Mucosa of rectum (tissue), 2 donors: Measurements from ENCODE around the gene NRDE2.

Source experiments
- H3K27ac ChIP-seq, 2 donors: one replicate each; pipeline ENCODE4 v1.7.0; 2013; ENCODE audit warnings: inconsistent platforms in 2 of 2, low read depth in 2 of 2, low read length in 2 of 2
- H3K27me3 ChIP-seq, 2 donors: one replicate each; pipeline ENCODE4 v1.7.0; 2013; ENCODE audit warnings: low read length in 2 of 2; ENCODE audit not compliant: control insufficient read depth in 2 of 2, insufficient read depth in 2 of 2
- H3K36me3 ChIP-seq, 2 donors: one replicate each; pipeline ENCODE4 v1.7.0; 2013; ENCODE audit warnings: low read length in 2 of 2; ENCODE audit not compliant: control insufficient read depth in 2 of 2, insufficient read depth in 2 of 2
- H3K4me1 ChIP-seq, 2 donors: one replicate each; pipeline ENCODE4 v1.7.0; 2013; ENCODE audit warnings: low read length in 2 of 2, mild to moderate bottlenecking in 1 of 2; ENCODE audit not compliant: control insufficient read depth in 2 of 2, insufficient read depth in 2 of 2
- H3K4me3 ChIP-seq, 2 donors: one replicate each; pipeline ENCODE4 v1.7.0; 2013; ENCODE audit warnings: low read length in 2 of 2
- H3K9ac ChIP-seq, 2 donors: one replicate each; pipeline ENCODE4 v1.7.0; 2013; ENCODE audit warnings: low read length in 2 of 2, low read depth in 1 of 2, mild to moderate bottlenecking in 1 of 2
- H3K9me3 ChIP-seq, 2 donors: one replicate each; pipeline ENCODE4 v1.7.0; 2013; ENCODE audit warnings: low read length in 2 of 2; ENCODE audit not compliant: control insufficient read depth in 2 of 2
- donor health status: healthy.
- donor health status: Normal muscosa, but diverticular disease.

NRDE2 gene

DNA sequence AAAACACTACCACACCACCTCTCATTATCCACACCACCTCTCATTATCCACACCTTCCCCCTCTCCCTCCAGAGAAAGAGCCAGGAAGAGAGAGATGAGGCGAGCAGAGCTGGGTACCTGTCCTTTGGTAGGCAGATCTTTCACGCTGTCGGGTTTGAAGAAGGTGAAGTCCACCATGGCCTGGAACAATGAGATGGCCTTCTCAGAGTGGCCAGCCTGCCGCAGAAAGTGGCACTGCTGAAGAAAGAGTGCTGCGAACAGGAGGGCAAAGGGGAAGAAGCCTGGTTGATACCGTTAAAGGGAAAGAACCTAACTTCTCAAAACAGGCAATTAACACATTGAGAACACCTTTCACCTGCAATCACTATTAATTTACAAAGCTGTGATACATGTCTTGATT lies 30.6 kb downstream of the NRDE2 start:
- Histone ChIP-seq H3K36me3 (peaks cover 18 to 40% of the 10 kb centered on the region in 2 donors), H3K27me3 (no peaks in the 10 kb centered on the region), H3K9ac (no peak overlapping the region), H3K27ac (no peak overlapping the region), H3K4me1 (peaks cover 14 to 22% of the 10 kb centered on the region in 2 donors), H3K4me3 (no peak overlapping the region), H3K9me3 (no peaks in the 10 kb centered on the region)

DNA sequence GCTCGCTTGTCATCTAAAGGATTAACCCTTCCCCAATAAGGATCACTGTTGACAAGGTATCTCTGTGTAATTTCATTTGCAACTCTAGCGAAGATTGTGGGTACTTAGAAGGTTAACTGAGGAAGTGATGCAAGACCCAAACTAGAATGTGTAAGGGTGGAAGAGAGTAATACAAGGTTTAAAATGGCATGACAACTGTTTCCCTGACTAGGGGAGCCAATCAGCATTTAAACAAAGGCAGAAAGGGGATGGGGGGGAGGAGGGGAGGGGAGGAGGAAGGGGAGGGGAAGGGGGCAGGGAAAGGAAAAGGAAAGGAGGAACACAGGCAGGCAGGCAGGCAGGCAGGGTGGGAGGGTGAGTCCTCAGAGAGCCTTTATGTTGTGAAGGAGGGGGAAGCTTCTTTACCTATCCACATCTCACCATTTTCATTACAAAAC lies 31.1 kb downstream of the NRDE2 start:
- H3K36me3 ChIP-seq: peaks cover 22 to 38% of the 10 kb centered on the region in 2 donors
- H3K4me1 ChIP-seq: peaks cover 14 to 22% of the 10 kb centered on the region in 2 donors
- H3K27me3 ChIP-seq: no peaks in the 10 kb centered on the region
- no peak overlapping the region for H3K9ac ChIP-seq
- no peak overlapping the region for H3K27ac ChIP-seq
- no peaks in the 10 kb centered on the region for H3K9me3 ChIP-seq
- H3K4me3 ChIP-seq: no peak overlapping the region

DNA sequence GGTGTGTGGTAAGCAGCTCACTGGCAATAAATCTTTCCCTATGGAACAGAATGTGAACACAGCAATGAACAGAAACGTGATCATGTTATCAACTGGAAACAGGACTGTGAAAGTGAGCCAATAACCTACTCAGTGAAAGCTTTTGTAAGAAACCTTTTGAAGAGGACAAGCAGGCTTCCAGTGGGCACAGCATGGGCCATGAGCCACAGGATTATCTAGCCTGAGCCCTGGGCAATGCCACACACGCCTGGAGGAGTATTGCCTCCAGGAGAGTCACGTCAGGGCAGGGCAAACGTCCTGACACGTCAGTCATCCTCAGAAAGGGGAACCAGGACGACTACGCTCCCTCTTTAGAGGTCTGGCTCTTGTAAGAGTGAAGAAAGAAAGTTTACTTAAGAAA lies 32.3 kb downstream of the NRDE2 start:
- Histone ChIP-seq H3K9ac (no peak overlapping the region), H3K27me3 (no peaks in the 10 kb centered on the region), H3K36me3 (peaks cover 25 to 38% of the 10 kb centered on the region in 2 donors), H3K27ac (no peak overlapping the region), H3K4me1 (peaks cover 14 to 22% of the 10 kb centered on the region in 2 donors), H3K4me3 (no peak overlapping the region), H3K9me3 (no peaks in the 10 kb centered on the region)

DNA sequence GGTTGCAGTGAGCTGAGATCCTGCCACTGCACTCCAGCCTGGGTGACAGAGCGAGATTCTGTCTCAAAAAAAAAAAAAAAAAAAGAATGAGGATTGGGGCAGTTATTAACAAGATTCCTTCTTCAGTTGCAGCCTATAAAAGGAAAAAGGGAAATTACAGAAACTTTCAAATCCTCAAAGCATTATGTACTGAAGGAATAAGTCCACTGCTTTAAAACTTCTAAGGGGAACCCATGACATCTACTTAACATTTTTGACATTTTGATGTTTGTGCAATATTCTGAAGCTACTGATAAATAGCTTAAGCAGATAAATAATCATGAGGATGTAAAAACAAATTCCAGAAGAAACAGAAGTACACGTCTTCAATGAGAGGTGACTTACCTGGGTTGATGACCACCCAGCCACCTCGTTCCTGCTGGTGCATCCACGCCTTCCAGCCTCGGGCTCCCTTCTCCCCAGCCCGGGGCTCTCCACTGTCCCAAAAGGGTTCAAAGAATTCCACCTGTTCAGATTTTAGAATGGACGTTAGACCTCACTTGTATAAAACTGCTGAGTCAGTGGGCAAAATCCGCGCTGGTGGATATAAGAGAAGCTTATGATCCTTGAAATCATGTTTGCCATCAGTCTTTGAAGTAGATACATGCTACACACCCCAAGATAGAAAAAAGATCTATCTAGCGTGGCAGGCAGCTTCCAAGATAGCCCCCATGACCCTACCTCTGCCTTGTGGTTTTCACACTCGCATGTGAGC lies 33.7 kb downstream of the NRDE2 start:
- Histone ChIP-seq H3K4me3 (no peak overlapping the region), H3K27ac (no peak overlapping the region), H3K36me3 (peaks cover 24 to 31% of the 10 kb centered on the region in 2 donors), H3K27me3 (no peaks in the 10 kb centered on the region), H3K9ac (no peak overlapping the region), H3K9me3 (no peaks in the 10 kb centered on the region), H3K4me1 (peaks cover 10 to 11% of the 10 kb centered on the region in 2 donors)

DNA sequence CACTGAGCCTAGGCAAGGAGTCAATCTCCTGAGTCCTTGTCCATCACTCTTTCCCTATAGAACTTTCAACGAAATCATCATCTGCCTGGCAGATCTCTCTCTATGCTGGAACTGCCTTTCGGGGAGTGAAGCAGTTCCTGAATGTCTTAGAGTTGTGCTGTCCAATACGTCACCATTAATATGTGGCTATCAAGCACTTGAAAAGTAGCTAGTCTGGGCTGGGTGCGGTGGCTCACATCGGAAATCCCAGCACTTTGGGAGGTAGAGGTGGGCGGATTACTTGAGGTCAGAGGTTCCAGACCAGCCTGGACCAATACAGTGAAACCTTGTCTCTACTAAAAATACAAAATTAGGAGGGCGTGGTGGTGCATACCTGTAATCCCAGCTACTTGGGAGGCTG lies 35.1 kb downstream of the NRDE2 start:
- no peak overlapping the region for H3K27ac ChIP-seq
- H3K9me3 ChIP-seq: no peaks in the 10 kb centered on the region
- H3K36me3 ChIP-seq: peaks cover 32 to 34% of the 10 kb centered on the region in 2 donors
- no peaks in the 10 kb centered on the region for H3K27me3 ChIP-seq
- H3K9ac ChIP-seq: no peak overlapping the region
- no peak overlapping the region for H3K4me3 ChIP-seq
- H3K4me1 ChIP-seq: no peaks in the 10 kb centered on the region

DNA sequence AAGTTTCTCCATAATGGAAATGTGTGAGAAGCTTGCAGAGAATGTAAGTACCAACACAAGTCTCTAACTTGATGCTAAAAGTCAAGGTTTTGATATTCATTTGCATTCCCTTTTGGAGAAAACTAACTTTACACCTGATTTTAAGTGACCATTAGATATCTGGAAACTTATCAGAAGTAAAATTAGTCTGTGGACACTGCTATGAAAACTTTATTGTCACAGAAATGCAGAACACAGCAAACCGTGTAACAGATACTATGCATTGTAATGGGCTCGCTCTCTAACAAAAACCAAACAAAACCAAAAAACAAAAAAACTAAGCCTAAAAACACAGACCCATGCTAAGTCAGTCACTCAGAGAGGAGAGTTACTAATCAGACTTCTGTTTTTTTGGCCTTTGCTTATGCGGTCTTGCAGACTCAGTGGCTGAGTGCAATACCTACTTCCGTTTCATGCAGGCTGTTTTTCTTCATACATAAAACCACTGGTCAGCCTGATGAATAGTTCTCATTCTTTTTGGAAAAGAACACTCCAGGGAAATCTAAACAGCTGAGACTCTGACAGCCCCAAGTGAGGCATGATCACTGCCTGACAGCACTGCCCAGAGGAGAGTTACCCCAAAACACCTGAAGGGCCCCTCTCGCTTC lies 35.7 kb downstream of the NRDE2 start:
- Histone ChIP-seq H3K4me3 (no peak overlapping the region), H3K36me3 (peaks cover 30 to 35% of the 10 kb centered on the region in 2 donors), H3K27me3 (no peaks in the 10 kb centered on the region), H3K9ac (no peak overlapping the region), H3K27ac (no peak overlapping the region), H3K4me1 (no peaks in the 10 kb centered on the region), H3K9me3 (no peaks in the 10 kb centered on the region)

DNA sequence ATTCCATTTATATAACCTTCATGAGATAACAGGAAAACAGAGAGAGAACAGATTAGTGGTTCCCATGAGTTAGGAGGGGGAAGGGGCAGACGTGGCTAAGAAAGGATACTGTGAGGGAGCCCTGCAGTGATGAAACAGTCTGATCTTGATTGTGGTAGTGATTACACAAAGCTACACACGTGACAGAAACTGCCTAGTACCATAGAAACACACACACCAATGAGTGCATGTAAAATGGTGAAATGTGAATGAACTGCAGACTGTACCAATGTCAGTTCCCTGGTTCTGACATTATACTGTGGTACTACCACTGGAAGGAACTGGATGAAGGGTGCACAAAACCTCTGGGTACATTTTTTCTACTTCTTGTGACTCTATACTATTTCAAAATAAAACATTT lies 36.9 kb downstream of the NRDE2 start:
- no peak overlapping the region for H3K27ac ChIP-seq
- no peak overlapping the region for H3K9ac ChIP-seq
- H3K27me3 ChIP-seq: no peaks in the 10 kb centered on the region
- H3K36me3 ChIP-seq: peaks cover 37 to 39% of the 10 kb centered on the region in 2 donors
- H3K9me3 ChIP-seq: no peaks in the 10 kb centered on the region
- no peak overlapping the region for H3K4me3 ChIP-seq
- H3K4me1 ChIP-seq: no peaks in the 10 kb centered on the region

DNA sequence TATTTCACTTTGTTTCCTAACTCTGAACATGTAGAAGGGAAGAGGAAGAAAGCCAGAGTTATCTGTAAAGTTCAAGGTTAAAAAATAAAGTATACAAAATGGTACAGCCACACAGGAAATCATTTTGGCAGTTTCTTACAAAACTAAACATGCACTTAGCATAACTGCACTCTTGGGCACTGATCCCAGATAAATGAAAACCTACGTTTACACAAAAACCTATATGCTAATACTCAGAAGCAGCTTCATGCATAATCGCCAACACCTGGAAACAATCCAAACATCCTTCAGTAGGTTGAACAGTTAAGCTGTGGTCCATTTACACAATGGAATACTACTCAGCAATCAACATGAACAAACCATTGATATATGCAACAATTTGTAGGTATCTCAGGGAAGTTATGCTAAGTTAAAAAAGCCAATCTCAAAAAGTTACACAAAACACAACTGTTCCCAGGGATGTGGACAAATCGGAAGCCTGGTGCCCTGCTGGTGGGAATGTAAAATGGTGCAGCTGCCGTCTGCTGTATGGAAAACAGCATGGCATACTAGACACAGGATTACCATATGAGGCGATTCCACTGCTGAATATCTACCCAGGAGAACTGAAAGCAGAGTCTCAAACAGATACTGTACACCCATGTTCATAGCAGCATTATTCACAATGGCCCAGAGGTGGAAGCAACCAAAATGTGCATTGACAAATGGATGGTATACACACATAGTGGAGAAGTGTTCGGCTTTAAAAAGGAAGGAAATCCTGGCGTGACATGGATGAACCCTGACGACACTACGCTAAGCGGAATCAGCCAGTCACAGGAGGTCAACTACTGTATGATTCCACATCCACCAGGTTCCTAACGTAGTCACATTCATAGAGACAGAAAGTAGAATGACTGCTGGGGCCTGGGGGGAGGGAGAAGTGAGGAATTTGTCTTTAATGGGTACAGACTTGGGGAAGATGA lies 37.7 kb downstream of the NRDE2 start:
- Histone ChIP-seq H3K27me3 (no peaks in the 10 kb centered on the region), H3K27ac (no peak overlapping the region), H3K9ac (no peak overlapping the region), H3K9me3 (no peaks in the 10 kb centered on the region), H3K4me3 (no peak overlapping the region), H3K36me3 (peaks cover 42% of the 10 kb centered on the region in 2 donors), H3K4me1 (no peaks in the 10 kb centered on the region)

DNA sequence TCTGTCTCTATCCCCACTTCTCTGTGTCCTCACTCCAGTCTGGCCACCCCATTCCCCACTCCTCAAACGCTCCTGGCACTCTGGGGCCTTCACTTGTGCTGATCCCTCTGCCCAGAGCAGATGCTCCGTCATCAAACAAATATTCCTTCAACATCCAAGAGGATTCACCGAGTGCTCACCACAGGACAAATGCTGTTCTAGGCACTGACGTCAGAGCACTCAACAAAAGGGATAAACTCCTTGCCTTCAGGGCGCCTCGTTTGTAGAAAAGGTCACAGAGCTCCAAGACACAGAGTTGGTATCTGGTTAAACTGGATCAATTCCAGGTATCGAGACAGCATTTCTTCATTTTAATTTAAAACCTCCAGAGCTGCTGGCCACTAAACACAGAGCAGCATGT lies 40.0 kb downstream of the NRDE2 start:
- Histone ChIP-seq H3K9ac (no peak overlapping the region), H3K4me3 (no peak overlapping the region), H3K27me3 (no peaks in the 10 kb centered on the region), H3K4me1 (no peaks in the 10 kb centered on the region), H3K27ac (no peak overlapping the region), H3K36me3 (peaks cover 51 to 53% of the 10 kb centered on the region in 2 donors), H3K9me3 (no peaks in the 10 kb centered on the region)
